ENCODE results near the gene CCDC18.

Gene CCDC18

DNA sequence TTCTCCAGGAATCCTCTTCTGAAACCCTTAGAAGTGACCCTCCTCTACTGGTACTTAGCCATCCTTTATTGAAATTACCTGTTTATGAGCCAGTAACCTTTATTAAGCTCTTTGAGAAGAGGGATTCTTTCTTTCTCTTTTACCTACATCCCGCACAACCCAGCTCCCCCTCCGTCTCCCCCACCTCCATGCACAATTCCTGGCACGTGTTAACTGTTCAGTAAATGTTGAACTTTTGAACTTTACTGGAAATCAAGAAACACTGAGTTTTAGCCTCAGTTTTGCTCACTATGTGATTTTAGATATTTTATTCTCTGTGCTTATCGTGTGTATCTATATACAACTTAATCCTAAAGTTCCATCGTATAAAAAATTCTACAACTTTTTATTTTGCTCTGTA, 2.1 kb upstream of the CCDC18 start:
- ChIA-PET CTCF (no interaction called here), POLR2A (interaction anchor here (1.0 to 1.7 kb wide), 3 partner anchors 15 to 98 kb away, joined by 3 to 7 read pairs (median 3); no protein-coding TSS in a partner anchor)
- TF ChIP-seq L3MBTL2 (conservative IDR thresholded peaks at IDR 0.05) (peak; percentile 52), CTBP1 (IDR thresholded peaks at IDR 0.05; ENCODE audit: borderline replicate concordance) (no peak), HDGF (IDR thresholded peaks at IDR 0.05; ENCODE audit: borderline replicate concordance) (no peak), PKNOX1 (IDR thresholded peaks at IDR 0.05) (no peak), TARDBP (IDR thresholded peaks at IDR 0.05) (no peak)
- peak; percentile 21 for DNase-seq (ENCODE audit: extremely low spot score)

DNA sequence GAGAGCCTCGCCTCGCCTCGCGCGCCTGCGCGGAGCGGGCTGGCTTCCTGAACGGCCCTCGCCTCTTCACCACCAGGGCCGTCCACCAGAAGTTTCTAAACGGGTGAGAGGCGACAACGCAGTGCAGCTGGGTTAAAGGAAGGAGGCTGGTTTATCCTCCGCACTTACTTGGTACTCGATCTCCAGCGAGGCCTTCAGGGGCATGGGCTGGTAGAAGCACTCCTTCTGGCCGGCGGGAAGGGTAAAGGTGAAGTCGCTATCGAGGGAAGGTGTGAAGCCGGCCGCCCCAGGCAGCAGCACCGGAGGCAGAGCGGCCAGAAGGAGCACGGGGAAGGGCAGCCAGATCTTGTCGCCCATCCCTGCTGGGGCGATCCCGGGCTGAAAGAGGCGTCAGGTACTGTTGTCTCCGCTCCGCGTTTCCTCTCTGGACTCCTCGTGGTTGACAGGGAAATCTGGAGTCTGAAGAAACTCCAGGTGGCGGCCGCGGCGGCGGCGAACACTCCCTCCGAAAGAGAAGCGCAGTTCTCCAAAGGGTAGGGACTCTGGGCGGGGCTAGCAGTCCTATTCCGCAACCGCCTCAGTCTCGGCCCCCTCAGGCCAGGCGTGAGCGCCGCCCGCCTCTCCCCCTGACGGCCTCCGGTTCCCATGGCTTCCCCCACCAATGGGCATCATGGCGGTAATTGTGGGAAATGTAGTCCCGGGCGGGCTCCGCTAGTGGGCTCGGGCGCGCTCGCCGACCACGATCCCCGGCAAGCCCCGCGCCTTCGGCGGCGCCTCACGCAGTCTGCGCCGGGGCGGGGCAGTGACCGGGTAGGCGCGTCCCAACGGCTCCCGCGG, 420 bp upstream of the CCDC18 start, which contains the start of gene TMED5:
TSS of gene TMED5 (minus strand) at position 528 of the 837 bp plus-strand sequence. CDS start at position 357, 171 bp downstream.
- ChIA-PET POLR2A (interaction anchor here (1.4 kb wide), 1 partner anchor 100 kb away, joined by 4 read pairs; no protein-coding TSS in a partner anchor), CTCF (no interaction called here)
- DNase-seq (ENCODE audit: extremely low spot score): peak; percentile 92
- TF ChIP-seq FOXA1 (IDR thresholded peaks at IDR 0.05) (no peak), L3MBTL2 (conservative IDR thresholded peaks at IDR 0.05) (peak; percentile 98)

DNA sequence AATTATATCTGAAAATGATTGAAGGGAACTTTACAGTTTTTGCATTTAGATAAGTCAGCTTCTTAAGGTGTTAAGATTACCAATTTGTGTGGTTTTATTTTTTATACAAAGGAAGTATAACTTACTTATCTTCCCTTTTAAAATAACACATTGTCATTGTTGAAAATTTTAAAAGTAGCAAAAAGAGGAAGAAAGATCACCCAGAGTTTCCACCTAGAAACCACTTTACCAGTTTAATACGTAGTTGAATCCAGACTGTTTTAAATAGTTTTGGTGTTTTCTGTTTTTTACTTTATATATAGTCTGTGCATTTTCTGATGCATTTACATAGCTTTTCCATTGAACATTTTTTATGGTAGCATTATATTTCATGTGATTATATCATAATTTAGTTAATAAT, 6.1 kb downstream of the CCDC18 start:
- ChIA-PET CTCF (no interaction called here), POLR2A (no interaction called here)
- no peak for DNase-seq (ENCODE audit: extremely low spot score)
- TF ChIP-seq ARNT (IDR thresholded peaks at IDR 0.05): no peak
- no peak for TF ChIP-seq L3MBTL2 (conservative IDR thresholded peaks at IDR 0.05)
- TF ChIP-seq ELF4 (IDR thresholded peaks at IDR 0.05): no peak
- TF ChIP-seq BHLHE40 (IDR thresholded peaks at IDR 0.05; ENCODE audit: borderline replicate concordance): no peak
- no peak for TF ChIP-seq FOXM1 (IDR thresholded peaks at IDR 0.05; ENCODE audit: borderline replicate concordance)
- no peak for TF ChIP-seq CTBP1 (IDR thresholded peaks at IDR 0.05; ENCODE audit: borderline replicate concordance)
- no peak for TF ChIP-seq FOXK2 (IDR thresholded peaks at IDR 0.05)
- TF ChIP-seq HDGF (IDR thresholded peaks at IDR 0.05; ENCODE audit: borderline replicate concordance): no peak
- no peak for TF ChIP-seq PKNOX1 (IDR thresholded peaks at IDR 0.05)
- TF ChIP-seq NFRKB (IDR thresholded peaks at IDR 0.05): no peak
- TF ChIP-seq SUZ12 (IDR thresholded peaks at IDR 0.05): no peak
- TF ChIP-seq FOXA1 (IDR thresholded peaks at IDR 0.05): no peak
- no peak for TF ChIP-seq ZNF384 (IDR thresholded peaks at IDR 0.05)
- TF ChIP-seq TARDBP (IDR thresholded peaks at IDR 0.05): no peak
- no peak for TF ChIP-seq SP1 (IDR thresholded peaks at IDR 0.05)
- TF ChIP-seq LEF1 (IDR thresholded peaks at IDR 0.05; ENCODE audit: borderline replicate concordance): no peak

GRCh38 chr1:93190432-93190831, 9.9 kb downstream of the CCDC18 start:
- no peak for TF ChIP-seq TARDBP (IDR thresholded peaks at IDR 0.05)
- TF ChIP-seq HDGF (IDR thresholded peaks at IDR 0.05; ENCODE audit: borderline replicate concordance): no peak
- no peak for TF ChIP-seq L3MBTL2 (conservative IDR thresholded peaks at IDR 0.05)
- TF ChIP-seq FOXA1 (IDR thresholded peaks at IDR 0.05): no peak
- DNase-seq (ENCODE audit: extremely low spot score): no peak
- POLR2A ChIA-PET: no interaction called here
- CTCF ChIA-PET: no interaction called here

- TF ChIP-seq CTBP1 (IDR thresholded peaks at IDR 0.05; ENCODE audit: borderline replicate concordance) (no peak), TARDBP (IDR thresholded peaks at IDR 0.05) (no peak), NFRKB (IDR thresholded peaks at IDR 0.05) (no peak), ELF4 (IDR thresholded peaks at IDR 0.05) (no peak), HDGF (IDR thresholded peaks at IDR 0.05; ENCODE audit: borderline replicate concordance) (no peak), BHLHE40 (IDR thresholded peaks at IDR 0.05; ENCODE audit: borderline replicate concordance) (no peak), L3MBTL2 (conservative IDR thresholded peaks at IDR 0.05) (no peak), ARNT (IDR thresholded peaks at IDR 0.05) (no peak), SP1 (IDR thresholded peaks at IDR 0.05) (no peak), FOXK2 (IDR thresholded peaks at IDR 0.05) (no peak), FOXA1 (IDR thresholded peaks at IDR 0.05) (no peak), FOXM1 (IDR thresholded peaks at IDR 0.05; ENCODE audit: borderline replicate concordance) (no peak), LEF1 (IDR thresholded peaks at IDR 0.05; ENCODE audit: borderline replicate concordance) (no peak), PKNOX1 (IDR thresholded peaks at IDR 0.05) (no peak), ZNF384 (IDR thresholded peaks at IDR 0.05) (no peak), SUZ12 (IDR thresholded peaks at IDR 0.05) (no peak)
- POLR2A ChIA-PET: no interaction called here
- CTCF ChIA-PET: no interaction called here
- DNase-seq (ENCODE audit: extremely low spot score): no peak
Measured at GRCh38 chr1:93194231-93194990, 13.9 kb downstream of the CCDC18 start.

GRCh38 chr1:93196591-93196990, 16.1 kb downstream of the CCDC18 start:
- CTCF ChIA-PET: no interaction called here
- no peak for DNase-seq (ENCODE audit: extremely low spot score)
- POLR2A ChIA-PET: no interaction called here
- TF ChIP-seq ARNT (IDR thresholded peaks at IDR 0.05): no peak
- no peak for TF ChIP-seq CTBP1 (IDR thresholded peaks at IDR 0.05; ENCODE audit: borderline replicate concordance)
- TF ChIP-seq L3MBTL2 (conservative IDR thresholded peaks at IDR 0.05): no peak
- no peak for TF ChIP-seq FOXM1 (IDR thresholded peaks at IDR 0.05; ENCODE audit: borderline replicate concordance)
- no peak for TF ChIP-seq TARDBP (IDR thresholded peaks at IDR 0.05)
- no peak for TF ChIP-seq LEF1 (IDR thresholded peaks at IDR 0.05; ENCODE audit: borderline replicate concordance)
- no peak for TF ChIP-seq PKNOX1 (IDR thresholded peaks at IDR 0.05)
- TF ChIP-seq FOXA1 (IDR thresholded peaks at IDR 0.05): no peak
- no peak for TF ChIP-seq ZNF384 (IDR thresholded peaks at IDR 0.05)
- no peak for TF ChIP-seq SUZ12 (IDR thresholded peaks at IDR 0.05)
- no peak for TF ChIP-seq NFRKB (IDR thresholded peaks at IDR 0.05)
- no peak for TF ChIP-seq ELF4 (IDR thresholded peaks at IDR 0.05)
- TF ChIP-seq BHLHE40 (IDR thresholded peaks at IDR 0.05; ENCODE audit: borderline replicate concordance): no peak
- no peak for TF ChIP-seq SP1 (IDR thresholded peaks at IDR 0.05)
- no peak for TF ChIP-seq HDGF (IDR thresholded peaks at IDR 0.05; ENCODE audit: borderline replicate concordance)
- no peak for TF ChIP-seq FOXK2 (IDR thresholded peaks at IDR 0.05)
